HS-27A (cell line): Measurements from ENCODE around the gene APLNR.

Experiments
- DNase-seq: peaks from one replicate; pipeline ENCODE4 v3.0.0-alpha.2; 2012; ENCODE audit warnings: low read depth, missing footprints

Gene APLNR

DNA sequence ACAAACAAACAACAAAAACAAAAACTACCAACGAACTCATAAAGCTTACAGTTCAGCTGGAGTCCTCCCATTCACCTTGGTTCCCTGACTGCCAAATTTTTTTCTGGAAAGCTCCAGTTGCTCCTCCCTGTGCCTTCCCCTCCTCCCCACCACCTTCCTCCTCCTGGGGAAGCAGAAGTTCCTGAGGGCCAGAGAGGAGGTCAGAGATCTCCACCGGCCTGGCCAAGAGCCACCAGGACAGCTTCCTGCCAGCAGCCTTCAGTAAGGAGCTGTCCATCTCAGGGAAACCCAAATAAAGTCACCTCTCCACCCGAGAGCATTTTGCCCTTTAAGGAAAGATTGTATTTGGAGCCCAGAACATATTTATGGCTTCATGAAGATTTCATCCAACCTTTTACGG, 20.0 kb downstream of the APLNR start:
- no peak for DNase-seq

DNA sequence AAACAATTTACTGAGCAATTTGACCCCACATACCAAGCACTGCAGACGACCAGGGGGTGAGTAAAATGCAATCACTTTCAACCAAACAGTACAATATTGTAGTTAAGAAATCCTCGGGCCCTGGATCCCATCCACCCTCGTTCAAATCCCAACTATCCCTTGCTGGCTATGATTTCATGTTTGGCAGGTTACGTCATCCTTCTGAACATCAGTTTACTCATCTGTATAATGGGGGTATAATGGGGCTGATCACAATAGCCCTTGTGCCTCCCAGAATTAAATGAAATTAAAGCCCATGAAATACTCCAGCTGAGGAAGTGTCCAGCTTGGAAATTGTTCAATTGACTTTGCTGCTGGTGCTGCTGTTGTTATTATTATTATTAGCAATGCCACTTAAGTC, 20.6 kb downstream of the APLNR start:
- no peak for DNase-seq

DNA sequence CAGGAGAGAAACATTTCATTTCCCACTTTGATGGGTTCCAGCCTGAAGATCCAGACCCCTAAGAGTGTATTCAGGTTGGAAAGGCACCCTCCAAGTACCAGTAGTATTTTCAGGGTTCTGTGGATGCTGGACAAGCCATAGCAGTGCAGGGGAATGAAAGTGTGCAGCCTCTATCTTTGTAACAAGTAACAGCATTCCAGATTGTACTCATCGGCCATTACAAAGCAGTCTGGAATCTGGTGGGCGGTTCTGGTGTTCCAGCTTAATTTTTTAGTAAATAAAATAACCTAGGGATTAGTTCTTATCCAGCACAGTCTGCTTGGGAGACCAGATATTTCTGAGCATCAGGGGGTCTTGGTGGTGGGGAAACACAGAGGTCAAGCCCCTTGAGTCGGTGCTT, 22.6 kb downstream of the APLNR start:
- peak; percentile 59 for DNase-seq

DNA sequence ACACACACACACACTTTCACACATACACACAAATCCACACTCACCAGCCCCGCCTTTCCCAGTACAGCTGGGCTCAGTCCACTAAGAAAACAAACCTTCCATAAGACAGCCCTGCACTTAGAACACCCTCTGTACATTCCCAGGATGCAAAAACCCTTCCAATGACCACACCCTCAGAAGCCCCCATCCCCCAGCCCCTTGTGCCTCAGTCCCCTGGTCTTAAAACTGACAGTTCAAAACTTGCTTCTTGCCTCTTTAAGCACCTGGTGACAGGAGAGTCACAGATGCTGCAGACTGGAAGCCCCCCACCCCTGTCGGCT, 23.0 kb downstream of the APLNR start:
- DNase-seq, result peak; percentile 15

DNA sequence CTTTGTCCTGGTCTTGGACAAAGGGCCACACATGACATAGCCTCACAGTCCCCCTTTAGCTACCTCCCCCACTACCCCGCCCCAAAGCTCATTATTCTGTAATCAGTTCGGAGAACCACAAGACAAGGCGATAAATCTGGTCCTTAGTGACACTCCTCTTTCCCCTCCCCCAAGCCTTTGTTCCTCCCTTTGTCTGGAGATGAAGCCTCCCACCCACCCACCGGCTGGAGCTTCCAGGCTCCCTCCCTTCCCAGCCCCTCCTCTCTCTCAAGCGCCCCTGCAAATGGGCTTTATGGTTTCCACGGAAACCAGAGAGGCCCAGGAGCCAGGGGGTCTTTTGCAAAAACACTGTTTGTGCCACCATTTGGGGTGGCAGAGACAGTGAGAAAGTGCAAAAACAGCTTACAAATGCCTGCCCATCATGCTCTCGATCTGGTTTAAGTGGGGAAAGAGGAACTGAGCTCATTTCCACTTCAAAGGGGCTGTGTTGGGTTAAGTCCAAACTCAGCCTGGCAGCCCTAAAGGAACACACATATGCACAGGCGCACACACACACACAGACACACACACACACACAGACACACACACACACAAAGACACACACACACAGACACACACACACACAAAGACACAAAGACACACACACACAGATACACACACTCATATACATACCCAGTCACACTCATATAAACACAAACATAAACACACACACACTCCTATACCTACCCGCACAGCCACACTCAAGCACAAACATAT, 23.5 kb downstream of the APLNR start:
- DNase-seq, result no peak

DNA sequence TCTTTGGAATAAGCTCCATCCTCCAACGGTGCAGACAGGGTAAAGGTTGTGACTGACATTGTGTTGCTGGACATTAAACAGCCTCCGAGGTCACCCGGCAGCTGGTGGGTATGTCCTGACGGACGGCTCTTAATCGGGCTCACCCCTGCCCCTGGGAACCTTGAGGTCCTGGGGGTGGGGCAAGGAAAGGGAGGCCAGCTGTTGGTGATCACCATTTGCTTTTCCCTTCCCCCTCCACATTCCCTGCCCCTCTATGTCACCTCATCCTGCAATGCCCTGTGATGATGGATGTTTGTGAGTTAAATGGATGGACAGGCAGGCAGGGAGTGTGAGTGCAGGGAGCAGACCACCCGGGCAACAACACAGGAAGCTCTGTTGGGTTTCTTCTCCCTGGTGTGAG, 26.3 kb downstream of the APLNR start:
- no peak for DNase-seq

DNA sequence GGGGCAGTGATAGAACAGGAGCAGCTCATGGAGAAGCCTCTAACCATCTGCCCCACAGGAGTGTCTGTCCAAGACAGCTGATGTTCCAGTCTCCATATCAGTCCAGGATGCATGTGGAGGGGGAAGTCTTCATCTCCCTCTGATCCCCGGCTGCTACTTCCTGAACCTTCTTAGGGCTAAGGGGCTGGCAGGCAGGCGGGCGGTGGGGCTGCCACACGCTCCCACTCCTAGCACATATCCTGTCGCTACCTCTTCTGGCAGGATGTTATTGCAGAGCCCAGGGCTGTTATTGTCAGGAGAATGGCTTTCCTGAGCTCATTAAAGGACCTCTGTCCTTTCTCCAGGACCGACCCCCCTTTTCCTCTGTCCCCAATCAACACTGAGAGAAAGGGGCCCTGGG, 29.9 kb downstream of the APLNR start:
- no peak for DNase-seq

DNA sequence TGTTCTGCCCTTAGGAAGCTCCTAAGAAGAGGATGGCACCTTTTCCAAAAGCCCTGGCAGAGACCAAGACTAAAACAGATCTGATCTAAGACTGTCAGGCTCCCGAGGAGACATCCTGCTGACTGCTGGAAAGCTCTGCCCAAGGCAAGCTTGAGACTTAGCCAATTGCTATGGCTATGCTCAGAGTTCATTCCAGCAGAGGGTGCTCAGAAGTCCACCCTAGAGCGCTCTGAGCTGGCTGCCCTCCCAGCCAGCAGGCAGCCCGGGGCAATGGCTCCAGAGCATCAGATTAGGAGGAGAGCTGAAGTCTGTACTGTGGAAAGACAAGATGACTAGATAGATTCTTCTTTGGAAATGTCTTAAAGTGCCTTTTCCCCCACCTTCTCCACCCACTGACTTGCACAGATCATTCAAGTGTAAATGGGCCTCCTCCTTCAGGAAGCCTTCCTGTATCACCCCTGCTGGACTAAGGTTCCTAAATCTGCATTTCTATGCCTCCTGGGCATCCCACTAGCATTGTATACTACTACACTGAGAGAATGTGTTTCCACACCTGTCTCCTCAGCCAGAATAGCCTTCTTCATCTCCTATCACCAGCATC, 31.9 kb downstream of the APLNR start:
- DNase-seq, result no peak

DNA sequence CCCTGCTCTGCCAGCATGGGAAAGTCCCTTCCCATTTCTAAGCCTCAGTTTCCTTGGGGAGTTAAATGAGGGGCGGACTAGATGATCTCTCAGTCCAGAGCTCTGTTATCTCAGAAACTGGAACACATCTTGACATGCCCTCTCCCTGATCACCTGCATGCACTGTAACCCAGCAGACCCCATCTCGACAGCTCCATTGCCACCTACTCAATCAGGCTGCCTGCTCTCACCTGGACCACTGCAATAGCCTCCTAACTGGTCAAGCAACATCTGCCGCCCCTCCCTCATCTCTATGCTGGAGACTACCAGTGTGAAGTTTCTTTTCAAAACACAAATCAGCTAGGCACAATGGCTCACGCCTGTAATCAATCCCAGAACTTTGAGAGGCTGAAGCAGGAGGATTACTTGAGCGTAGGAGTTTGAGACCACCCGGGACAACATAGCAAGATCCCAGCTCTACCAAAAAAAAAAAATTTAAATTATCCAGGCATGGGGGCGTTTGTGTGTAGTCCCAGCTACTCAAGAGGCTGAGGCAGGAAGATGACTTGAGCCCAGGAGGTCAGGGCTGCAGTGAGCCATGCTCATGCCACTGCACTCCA, 33.1 kb downstream of the APLNR start:
- no peak for DNase-seq

DNA sequence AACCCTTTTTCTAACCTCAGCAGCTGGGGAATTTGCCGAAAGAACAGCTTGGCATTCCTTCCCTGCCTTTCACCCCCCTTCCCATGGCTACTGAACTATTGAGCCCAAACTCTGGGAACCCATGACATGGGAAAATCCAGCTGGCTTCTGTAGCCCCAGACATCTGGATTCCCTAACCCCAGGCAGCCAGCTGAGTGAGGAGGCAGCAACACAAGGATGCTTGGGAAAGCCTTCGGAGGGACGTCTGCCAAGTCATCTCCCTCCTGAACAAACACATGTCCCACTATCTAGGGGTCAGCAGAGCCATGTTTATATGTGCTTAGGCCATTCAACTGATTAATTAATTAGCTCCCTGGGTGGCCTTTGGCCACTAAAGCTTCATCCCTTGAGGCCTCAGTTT, 33.7 kb downstream of the APLNR start:
- DNase-seq, result no peak

DNA sequence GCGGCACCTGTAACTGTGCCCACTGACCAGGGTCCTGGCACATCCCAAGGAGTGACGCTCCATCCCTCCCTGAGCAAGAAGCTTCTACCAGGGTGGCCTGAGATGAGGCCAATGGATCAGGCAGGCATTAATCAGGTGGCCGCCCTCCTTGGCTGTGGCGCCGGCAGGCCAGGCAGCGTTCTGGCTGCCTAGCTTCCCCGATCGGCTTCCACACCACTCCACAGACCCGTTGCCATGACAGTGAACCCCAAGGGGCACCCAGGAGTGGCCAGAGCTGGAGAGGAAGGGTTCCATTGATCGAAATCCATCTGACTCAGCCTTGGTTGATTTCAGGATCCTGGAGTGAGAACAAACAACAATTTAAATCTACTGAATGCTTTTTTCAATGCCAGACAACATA, 34.8 kb downstream of the APLNR start:
- DNase-seq, result no peak

DNA sequence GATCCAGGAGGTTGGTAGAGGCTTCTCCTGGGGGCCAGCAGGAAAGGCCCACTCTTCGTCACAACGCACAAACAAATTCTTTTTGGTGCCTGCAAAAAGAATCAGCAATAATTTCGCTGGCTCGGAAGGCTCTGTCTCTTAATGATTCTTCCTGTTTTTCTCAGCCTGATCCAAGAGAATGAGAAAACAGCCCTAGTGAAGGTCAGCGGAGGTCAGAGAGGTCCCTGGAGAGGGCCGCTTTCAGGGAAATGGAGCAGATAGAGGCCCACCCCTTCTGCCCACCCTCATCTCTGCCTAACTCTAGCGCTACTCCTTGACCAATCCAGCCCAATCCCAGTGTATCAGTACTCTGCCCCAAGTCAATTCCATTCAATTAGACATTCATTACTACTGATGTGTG, 36.1 kb downstream of the APLNR start:
- no peak for DNase-seq

DNA sequence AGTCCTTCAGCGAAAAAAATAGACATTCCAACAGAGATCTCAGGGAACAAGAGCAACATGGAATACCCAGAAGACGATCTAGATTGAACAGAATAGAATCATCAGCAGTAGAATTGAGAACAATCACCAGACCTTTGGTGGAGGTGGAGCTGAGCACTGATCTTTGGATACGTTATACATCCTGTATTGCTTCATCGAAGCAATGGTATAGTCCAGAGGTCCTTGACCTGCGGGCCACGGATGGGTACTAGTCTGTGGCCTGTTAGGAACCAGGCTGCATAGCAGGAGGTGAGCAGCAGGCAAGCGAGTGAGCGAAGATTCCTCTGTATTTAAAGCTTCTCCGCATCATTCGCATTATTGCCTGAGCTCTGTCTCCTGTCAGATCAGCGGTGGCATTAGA, 37.7 kb downstream of the APLNR start:
- no peak for DNase-seq

DNA sequence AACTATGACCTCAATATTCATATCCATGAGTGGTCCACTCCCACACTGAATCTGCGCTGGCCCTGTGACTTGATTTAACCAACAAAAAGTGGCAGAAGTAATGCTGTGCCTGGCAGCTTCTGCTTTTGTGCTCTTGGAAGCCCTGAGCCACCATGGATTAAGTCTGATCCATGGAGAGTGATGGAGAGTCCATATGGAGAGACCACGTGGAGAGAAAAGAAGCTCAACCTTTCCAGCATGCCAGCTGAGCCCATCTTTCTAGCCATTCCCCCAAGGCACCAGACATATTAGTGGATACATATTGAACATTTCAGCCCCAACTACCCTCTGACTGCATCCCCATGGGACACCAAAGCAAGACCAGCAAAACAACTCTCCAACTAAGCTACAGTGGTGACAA, 39.3 kb downstream of the APLNR start:
- DNase-seq, result no peak

DNA sequence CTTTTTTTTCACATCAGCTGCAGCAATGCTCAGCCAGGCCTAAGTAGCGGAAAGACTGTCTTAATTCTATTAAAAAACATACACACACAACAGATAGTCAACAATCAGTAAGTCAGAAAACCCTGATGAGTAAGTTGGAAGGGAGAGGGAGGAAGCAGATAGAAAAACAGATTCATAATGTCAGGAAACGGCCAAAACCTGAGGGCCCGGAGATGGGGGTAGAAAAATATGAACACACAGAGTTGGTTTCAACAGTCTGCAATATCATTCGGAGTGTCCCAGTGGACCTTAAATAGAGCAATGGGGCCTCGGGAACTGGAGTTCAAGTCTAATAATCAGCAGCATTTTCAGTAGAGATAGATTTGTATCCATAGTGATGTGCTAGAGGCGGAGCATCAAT, 40.5 kb downstream of the APLNR start:
- DNase-seq, result no peak

DNA sequence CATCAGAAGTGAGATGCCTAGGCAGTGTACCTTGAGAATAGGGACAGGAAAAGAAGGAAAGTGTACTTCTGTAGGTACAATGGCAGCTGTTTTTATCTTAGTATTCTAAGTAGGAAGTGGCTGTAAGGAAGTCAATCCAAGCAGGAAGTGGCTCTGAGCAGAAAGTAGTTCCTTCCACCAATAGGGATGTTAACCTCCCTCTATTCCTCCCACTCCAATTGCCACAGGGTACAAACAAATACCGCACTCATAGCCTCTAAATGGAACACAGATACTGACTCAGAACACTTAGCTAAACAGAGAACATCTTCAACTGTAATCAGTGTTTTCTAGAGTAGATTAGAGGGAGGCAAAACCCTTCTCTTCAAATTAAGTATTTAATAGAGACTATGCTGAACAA, 44.7 kb downstream of the APLNR start:
- DNase-seq, result no peak

DNA sequence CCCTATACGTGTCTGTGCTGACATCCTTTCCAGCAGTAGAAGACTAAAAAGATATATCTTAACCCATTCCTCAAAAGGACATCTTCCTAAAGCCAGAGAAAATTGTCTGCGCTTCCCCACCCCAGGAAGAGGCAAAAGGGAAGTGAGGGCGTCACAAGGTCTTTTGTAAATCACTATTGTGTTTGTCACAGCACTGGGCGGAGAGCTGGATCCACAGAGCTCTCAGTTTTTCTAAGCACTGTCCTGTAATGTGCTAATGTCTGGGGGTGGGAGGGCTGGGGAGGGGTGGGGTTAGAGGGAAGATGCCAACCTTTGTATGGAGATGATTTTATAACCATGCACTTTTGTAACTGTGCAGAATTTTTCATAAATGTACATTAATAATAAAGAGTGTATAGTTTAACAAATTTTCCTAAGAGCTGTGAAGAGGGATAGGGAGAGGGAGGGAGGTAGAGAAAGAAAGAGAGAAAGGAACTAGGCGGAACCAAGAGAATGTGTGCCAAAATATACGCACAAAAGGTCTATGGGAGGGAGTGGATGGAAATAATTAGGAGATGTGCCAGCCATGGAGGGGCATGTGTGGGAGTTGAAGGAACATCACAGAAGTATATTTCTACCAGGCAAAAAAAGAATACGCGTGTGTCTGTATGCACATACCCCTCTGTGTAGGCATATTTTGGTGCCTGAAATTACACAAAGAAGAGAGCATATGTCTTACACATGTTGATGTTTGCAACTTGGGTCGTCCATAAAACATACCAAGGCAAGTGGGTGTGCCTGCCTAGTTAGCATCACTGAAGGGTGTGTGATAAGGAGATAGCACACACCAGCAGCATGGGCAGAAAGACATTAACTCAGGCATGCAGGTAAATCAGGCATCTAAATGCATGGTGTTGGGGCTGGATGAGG, 45.5 kb downstream of the APLNR start:
- no peak for DNase-seq

DNA sequence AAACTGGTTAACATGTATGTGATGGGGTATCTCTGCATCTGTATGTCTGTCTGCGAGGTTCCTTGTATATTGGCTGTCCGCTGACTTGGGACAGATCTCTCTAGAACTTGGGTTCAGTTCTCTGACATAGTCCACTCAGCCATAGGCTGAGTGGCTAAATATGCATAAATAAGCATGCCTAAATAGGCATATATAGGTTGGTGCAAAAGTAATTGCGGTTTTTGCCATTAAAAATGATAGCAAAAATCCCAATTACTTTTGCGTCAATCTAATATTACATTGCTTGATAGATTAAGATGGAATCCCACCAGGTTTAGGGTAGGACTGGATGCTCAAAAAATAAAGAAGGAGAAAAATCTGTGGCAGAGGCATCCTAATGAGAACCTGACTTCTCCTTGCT, 46.5 kb downstream of the APLNR start:
- DNase-seq, result no peak
